HG02981 (cell line): ENCODE data around the gene ATP6V1G1.
"Not testable (repeated sequence)": the region's sequence is repeated elsewhere in the genome, so short reads cannot be mapped to it uniquely, and the experiment has no call there.

Experiments used
- ATAC-seq: cut with Tn5 transposase; IDR thresholded peaks from one replicate; pipeline ENCODE4 v1.9.1; 2021; ENCODE audit warnings: mild to moderate bottlenecking, moderate library complexity; ENCODE audit not compliant: unreplicated experiment

ATP6V1G1 gene, protein sequence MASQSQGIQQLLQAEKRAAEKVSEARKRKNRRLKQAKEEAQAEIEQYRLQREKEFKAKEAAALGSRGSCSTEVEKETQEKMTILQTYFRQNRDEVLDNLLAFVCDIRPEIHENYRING

DNA sequence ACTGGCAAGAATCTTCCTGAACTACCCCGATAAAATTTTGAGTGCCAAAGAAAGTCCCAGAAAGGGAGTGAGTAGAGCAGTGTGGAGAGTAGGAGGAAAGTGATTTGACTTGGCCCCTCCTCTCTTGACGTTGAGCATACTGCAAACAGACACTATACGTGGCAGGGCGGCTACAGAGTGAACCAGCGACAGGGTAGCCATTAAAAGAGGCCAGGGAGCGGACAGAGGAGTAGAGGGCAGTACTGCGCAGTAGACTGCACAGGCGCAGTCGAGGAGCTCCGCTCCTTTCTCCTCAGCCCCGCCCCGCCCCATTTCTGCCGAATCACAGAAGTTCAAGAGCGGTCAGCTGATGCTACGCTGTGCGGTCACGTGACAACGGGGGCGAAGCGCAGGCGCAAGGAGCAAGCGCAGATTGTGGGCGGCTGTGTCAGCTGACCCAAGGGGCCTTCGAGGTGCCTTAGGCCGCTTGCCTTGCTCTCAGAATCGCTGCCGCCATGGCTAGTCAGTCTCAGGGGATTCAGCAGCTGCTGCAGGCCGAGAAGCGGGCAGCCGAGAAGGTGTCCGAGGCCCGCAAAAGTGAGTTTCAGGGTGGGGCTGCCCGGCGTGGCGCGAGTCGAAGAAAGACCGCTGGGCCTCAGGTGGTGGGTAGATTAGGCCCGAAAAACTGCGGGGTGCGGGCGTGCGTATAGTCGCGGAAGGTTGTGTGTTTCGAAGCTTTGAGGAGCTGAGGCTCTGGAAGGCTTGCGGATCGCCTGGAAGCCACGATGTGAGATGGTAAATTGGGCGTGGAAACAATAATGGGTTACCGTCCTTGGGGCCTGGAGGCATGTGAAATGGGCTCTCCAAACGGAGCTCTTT lies at the start of gene ATP6V1G1:
TSS of gene ATP6V1G1 (plus strand) at position 425 of the 858 bp plus-strand sequence. CDS start at position 495, 70 bp downstream.
- ATAC-seq: peak; percentile 88

DNA sequence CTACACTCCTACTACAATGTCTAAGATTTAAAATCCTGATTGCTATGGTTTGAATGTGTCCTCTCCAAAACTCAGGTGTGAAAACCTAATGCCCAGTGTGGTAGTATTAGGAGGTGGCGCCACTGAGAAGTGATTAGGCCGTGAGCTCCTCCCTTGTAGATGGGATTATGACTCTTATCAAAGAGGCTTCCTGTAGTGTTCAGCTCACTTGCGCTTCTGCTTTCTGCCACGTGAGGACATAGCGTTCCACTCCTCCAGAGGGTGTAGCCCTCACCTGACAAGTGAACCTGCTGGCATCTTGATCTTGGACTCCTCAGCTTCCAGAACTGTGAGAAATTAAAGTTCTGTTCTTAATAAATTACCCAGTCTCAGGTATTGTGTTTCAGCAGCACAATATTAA lies 49.3 kb upstream of the ATP6V1G1 start:
- peak; percentile 68 for ATAC-seq

DNA sequence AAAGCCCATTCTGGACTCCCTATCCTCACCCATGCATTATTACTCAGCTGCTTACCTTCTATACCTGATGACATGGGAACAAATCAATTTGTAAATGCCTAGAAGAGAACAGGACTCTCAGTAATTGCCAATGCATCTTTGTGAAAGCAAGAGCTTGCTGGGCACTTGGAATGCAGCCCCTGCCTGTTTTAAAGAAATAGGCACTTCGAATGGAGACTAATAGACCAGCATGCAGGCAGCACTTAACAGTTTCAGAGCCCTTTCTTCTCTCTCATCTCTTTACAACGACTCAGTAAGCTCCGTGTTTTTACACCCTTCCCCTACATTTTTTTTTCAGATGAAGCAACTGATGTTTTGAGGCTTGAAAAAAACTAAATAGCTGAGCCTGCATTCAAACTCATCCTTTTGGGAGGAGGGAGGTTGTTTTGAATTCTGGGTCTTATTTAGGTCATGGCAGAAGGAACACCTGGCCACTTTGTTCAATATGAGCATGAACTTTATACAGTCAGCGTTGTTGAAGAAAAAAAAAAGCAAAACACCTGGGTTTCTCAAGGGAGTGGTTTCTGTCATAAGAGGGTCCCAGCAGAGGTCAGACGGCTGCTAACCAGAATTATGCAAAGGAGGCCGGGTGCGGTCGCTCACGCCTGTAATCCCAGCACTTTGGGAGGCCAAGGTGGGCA lies 47.7 kb upstream of the ATP6V1G1 start:
- no peak for ATAC-seq

DNA sequence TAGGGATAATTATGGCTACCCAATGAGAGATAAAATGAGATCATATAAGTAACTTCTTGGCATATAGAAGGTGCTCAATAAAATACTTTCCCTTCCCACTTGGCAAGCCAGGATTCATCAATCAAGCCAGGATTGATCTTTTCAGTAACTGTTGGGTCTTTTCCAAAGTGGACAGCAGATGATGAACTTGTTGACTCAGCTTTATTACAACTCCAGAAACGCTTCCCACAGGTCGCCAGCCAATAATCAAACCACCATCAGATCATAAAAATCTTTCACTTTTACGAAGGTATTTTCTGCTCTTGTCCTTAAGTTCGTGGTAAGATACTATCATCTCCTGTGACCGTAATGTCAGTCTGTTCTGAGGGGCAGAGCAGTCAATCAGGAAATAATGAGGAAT lies 42.5 kb upstream of the ATP6V1G1 start:
- ATAC-seq: no peak

DNA sequence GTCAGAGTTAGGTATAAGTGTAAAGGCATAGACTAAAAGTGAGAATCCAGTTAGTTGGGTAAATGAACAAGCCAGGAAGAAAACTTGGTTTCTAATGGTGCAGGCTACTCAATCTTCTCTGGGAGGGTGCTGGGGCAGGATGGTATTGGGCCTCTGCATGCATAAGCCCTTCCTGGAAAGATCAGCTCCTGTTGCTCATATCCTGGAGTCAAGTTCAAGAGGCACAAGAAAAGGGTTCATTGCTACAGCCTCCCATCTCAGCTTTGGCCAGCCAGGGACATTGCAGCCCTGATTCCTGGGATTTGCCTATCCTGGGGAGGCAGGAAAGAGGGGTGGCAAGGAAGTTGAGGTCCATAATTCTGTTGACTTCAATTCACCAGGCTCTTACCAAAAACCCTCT lies 40.7 kb upstream of the ATP6V1G1 start:
- no peak for ATAC-seq

DNA sequence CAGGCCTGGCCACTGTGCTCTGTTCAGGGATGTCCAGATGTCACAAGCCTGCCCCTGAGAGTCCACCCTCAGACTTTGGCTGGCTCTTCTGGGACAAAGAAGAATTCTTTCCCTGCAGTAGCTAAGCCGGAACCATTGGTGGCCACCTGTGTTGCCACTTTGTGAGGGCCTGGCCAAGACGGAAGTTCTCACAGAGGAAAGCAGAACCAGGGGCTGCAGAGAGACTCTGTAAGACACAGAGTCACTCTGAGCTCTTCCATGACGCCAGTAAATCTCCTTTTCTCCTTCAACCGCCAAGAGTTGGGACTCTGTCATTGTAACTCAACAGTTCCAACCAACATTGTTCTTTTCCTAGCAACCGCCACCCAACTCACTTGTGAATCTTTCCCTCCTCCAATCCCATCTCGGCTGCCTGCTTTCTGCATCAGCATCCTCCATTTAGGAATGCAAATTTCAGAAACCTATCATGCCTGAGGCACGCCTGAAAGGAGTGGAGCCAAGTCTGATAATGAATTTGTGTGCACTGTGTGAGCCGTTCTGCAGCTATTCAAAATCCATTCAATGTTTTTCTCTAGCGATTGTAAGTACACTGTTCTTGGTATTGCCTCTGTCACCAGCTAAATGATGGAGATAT lies 37.8 kb upstream of the ATP6V1G1 start:
- ATAC-seq: no peak

DNA sequence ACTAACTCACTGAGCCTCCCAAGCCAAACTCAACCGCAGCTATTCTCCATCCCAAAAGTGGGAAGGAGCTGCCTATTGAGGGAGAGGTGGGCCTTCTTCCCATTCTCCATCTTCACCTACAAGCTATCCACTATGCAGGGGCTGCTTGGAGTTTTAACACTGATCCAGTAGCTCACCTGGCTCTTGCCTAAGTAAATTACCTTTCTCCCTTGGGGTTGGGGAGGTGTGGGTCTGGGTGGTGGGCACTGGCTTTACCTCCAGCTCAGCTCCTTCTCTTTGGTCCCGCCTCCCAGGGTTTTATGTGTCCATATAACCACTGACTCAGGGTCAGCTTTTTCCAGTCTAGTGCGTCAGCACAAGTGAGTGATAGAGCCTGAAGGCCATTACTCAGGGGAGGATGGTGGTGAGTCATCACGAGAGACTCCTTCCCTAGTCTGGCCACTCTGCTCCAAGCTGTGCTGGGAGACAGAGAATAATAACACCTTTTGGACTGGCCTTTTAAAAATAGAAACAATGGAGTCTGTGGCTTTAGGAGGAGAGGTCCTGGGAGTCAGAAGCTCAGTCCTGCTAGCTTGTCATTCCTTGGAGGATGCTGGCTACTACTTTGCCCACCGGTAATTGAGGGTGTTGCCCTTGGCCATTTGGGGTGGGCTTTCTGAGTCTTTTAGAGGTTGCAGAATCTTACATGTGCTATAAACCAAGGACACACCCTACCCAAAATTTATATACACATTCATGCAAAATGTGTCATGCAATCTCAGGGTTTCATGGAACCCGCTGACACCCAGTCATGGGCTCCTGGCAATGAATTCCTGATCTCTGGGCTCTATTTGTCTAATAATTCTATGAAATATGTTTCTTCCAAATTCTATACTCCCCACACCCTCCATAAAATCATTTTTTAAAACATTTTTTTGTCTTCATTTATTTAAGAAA lies 35.6 kb upstream of the ATP6V1G1 start:
- no peak for ATAC-seq

DNA sequence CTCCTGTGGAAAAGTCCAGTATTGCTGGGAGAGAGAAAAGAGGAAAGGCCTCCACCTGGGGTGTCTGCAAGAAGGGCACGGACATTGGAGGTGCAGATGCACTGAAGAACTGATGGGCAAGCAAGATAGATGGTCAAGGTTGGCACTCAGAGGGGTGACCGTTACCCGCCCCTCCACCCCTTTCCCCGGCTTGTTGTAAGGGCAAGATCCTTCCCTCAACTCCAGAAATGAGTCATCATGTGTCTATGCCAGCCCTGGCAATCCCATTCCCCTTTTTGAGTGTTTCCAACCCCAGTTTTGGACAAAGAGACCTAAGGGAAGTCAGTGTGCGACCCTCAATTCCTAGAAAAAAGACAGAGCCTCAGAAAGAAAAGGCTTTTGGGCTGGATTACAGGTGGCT lies 34.9 kb upstream of the ATP6V1G1 start:
- ATAC-seq: no peak

DNA sequence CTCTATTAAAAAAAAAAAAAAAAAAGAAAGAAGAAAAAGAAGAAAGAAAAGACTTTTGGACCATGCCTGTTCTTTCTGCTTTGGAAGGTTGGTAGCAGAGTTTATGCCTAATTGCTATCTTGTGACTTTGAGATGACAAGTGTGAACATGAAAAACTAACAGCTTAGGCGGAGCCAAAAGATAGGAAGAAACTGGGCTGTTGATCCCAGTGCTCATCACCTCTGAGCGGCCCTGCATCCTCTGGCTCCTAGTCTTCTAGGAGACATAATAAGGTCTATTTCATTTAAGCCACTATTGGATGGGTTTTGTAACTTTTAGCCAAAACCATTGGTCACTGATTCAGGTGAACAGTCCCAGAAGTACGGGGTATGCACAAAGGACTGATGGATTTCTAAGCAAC lies 34.4 kb upstream of the ATP6V1G1 start:
- no peak for ATAC-seq

DNA sequence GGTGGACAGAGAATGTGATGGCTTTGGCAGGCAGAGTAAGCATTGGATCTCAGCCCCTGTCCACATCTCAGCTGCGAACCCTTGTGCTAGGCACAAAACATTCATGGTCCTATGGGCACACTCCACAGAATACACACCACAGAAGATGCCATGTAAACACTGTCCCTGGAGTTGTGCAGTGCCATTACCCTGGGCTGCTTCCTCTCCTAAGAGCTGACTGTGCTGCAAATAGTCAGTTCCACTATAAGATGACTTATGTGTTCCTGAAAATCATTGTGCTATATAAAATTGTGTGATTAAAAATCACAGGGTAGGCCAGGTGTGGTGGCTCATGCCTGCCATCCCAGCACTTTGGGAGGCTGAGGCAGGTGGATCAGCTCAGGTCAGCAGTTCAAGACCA lies 31.9 kb upstream of the ATP6V1G1 start:
- no peak for ATAC-seq

DNA sequence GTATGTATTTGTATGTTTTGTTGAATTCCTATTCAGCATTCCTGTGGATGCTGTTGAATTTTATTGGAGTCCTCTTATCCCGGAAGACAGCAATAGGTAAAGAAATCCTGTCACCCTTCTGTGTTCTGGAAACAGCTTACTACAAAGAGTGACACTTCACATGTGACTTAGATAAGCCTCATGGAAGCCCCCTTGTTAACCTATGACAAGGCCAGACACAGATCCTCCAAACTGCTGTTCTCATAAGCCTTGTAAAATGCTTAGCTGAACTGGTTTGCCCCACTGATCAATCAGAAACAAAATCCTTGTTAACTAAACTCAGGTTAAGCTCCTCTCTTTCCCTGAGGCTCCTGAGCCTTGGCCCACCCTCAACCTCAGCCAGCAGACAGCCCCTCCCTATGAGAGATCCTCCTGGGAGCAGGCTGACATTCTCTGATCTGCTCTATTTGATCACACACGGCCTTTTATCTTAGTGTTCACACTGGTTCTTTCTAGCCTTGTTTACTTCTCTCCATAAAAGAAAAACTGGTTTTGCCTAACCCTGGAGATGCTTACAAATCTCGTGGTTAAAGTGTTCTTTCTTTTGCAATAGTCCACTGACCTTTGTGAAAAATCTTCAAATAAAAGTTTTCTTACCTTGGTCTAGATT lies 29.4 kb upstream of the ATP6V1G1 start:
- no peak for ATAC-seq

DNA sequence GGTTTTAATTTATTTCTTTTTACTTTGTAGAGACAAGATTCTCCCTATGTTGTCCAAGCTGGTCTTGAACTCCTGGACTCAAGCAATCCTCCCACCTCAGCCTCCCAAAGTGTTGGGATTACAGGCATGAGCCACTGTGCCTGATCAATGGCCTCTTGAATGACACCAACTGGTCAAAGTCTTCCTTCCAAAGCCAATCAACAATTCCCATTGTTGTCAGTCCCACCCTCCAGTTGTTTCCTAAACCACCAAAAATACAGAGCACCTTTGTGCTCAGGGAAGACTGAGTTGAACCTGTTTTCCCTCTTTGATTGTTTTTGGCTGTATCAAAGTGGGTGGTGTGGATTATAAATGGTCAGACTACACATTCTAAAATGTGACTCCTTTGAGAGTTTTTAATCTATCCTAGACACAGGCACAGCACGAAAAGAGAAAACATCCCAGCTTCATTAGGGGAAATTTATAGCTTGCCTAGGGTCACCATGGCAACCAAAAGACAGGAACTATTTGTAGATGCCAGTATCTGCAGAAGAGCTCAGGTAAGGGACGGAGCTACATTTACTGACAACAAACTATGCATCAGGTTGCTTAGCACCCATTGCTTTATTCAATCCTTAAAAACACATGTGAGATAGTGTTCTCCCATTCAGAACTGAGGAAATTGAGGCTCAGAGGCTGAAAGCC lies 27.6 kb upstream of the ATP6V1G1 start:
- ATAC-seq: no peak

DNA sequence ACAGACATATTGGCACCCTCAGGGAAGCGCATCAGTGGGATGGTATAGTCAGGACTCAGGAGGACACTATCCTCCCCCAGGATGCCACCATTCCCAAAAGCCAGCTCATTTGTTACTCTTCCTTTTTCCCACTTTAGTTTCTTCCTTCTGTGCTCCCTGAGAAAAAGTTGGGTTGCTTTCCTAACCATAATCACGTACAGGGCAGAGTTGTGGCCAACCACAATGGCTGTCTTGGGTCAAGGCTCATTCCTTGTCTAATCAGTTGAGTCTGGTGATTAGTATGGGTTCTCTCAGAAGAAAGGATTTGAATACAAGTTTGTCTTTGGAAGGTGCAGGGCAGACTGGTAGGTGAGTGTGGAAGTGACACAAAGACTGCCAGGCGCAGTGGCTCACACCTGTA lies 26.6 kb upstream of the ATP6V1G1 start:
- no peak for ATAC-seq

DNA sequence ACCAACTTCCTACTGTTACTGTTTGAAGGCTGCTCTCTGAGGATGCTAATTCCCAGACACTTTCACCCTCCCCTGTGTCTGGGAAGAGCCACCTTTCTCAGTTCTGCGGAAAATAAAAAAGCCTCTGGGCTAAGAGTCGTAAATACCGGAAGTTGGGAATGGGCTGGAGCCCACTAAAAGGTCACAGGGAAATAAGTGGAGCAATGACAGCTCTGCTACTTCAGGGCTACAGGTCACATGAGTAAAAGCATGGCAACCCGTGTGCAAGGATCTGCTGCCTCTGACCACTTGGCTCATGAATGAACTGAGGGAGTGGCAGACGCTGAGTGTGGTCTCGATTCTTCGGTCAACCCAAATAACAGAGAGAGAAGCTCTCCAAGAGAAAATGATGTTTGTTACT lies 25.8 kb upstream of the ATP6V1G1 start:
- ATAC-seq: no peak

DNA sequence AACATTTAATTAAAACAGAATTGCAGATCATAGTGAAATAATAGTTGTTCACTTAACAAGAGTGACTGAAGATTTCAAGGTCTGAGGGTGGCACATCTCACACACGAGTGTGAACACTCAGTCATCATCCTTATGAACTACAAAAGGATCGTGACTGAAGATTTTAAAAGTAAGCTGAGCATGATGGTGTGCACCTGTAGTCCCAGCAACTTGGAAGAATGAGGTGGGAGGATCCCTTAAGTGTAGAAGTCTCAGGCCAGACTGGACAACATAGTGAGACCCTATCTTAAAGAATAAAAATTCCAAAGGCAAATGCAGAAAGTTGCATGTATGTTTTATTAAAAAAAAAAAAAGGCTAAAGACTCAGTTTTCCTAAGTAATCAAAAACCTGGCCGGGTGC lies 22.4 kb upstream of the ATP6V1G1 start:
- no peak for ATAC-seq

DNA sequence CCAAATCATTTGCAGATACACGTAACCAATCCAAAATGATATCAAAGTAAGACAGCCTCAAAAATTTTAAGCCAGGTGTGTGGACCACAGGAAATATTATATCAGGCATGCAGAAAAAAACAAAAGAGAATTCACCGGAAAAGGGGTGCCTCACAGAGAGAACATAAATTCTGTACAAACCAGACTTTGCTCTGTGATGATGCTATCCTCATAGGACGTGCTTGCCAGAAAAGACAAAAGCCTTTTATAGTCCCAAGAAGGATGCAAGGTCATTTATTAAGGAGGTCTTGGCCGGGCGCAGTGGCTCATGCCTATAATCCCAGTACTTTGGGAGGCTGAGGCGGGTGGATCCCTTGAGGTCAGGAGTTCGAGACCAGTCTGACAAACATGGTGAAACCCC lies 16.8 kb upstream of the ATP6V1G1 start:
- ATAC-seq: no peak

DNA sequence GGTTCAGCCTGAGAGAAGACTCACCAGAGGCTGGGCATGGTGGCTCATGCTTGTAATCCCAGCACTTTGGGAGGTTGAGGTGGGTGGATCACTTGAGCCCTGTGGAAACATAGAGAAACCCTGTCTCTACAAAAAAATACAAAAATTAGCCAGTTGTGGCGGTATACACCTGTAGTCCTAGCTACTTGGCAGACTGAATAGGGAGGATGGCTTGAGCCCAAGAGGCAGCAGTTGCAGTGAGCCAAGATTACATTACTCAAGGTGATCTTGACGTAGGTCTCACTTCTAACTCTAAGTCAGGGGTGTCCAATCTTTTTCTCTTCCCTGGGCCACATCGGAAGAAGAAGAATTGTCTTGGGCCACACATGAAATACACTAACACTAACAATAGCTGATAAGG lies 16.2 kb upstream of the ATP6V1G1 start:
- ATAC-seq: no peak

DNA sequence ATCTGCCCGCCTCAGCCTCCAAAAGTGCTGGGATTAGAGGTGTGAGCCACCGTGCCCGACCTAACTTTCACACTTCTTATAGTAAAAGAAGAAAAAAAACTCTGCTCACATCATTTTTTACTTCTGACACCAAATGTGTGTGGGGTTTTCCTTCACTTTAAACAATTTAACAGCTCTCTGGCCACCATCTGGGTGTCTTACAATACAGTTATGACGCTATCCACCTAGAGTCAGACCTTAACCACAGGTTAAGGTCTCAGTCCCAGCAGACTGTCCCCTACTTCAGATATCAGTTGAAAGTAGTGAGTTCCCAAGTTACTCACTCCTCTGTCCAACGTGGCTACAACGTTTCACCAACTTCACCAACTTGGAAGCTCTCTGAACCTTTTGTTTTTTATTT lies 15.4 kb upstream of the ATP6V1G1 start:
- no peak for ATAC-seq

DNA sequence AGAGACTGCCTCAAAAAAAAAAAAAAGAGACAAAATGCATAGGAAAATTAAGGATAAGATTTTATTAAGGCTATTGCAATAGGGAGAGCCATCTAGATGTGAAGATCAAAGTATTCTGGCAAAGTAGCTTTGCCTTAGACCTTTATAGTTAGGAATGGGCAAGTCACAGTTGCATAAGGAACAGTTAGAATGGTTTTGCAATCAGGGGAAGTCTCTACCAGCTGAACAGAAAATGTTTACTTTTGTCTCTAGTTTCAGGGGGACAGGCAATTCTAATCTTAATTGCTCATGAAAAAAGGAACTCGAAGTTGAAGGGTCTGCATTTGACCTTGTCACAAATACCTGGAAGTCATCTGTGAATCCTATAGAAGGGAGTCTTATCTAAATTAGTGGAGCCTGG lies 13.1 kb upstream of the ATP6V1G1 start:
- ATAC-seq: no peak

DNA sequence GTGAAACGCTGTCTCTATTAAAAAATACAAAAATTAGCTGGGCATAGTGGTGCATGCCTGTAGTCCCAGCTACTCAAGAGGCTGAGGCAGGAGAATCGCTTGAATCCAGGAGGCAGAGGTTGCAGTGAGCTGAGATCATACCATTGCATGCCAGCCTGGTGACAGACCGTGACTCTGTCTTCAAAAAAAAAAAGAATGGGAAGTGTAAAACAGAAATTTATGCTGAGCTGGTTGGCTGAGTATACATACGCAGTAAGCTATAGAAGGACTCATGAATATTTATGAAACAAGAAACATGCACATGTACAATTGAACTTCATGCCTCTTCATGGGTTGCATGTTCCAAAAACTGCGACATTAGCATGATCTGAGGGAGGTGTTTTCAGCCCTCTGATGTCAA lies 10.8 kb upstream of the ATP6V1G1 start:
- not testable (repeated sequence) for ATAC-seq
